Thyroid gland (tissue), 4 donors: ENCODE measurements around the gene COIL. TPM values are rescaled to one million over a fixed set of nuclear protein-coding genes. Genes with fewer than 3 reads are reported as not detected.

Source experiments
- DNase-seq, 2 donors: peaks; one replicate each; pipeline ENCODE4 v3.0.0-alpha.2; 2019
- H3K27ac ChIP-seq, 3 donors: fragments of 200-600 bp; sonication (generic); 1 replicate in 2 of 3; 2 replicates in 1 of 3; pipeline ENCODE4 v1.5.1; 2016 to 2019; ENCODE audit warnings: mild to moderate bottlenecking in 1 of 3, moderate library complexity in 1 of 3
- H3K27me3 ChIP-seq: fragments of 200-600 bp; sonication (generic); one replicate; pipeline ENCODE4 v1.5.1; 2019
- H3K36me3 ChIP-seq, 2 donors: fragments of 200-600 bp; sonication (generic); one replicate each; pipeline ENCODE4 v1.5.1; 2016 to 2019
- H3K4me1 ChIP-seq, 2 donors: fragments of 200-600 bp; sonication (generic); one replicate each; pipeline ENCODE4 v1.5.1; 2017 to 2019
- H3K4me3 ChIP-seq, 3 donors: fragments of 200-600 bp; sonication (generic); replicated peaks in 1 of 3; 1 replicate in 2 of 3; 2 replicates in 1 of 3; pipeline ENCODE4 v1.5.1; 2016; ENCODE audit warnings: mild to moderate bottlenecking in 1 of 3
- H3K9me3 ChIP-seq: fragments of 200-600 bp; sonication (generic); one replicate; pipeline ENCODE4 v1.5.1; 2017
- POLR2A ChIP-seq, 2 donors: fragments of 450-650 bp; IDR thresholded peaks; one replicate each; pipeline ENCODE4 v1.6.1; 2017; ENCODE audit warnings: antibody characterized with exemption in 2 of 2, mild to moderate bottlenecking in 2 of 2, moderate library complexity in 1 of 2
- WGBS, 2 donors: methylation state at CpG; one replicate each; pipeline ENCODE4 v1.1.5; 2017; 5-methylcytosine and 5-hydroxymethylcytosine counted together
- intact Hi-C: fragments of 100-400 bp; cut with DNase I; formaldehyde crosslinking; loops from one replicate; pipeline ENCODE4 v1.15.1; 2023
- total RNA-seq, 4 donors: library from RNA; depleted of rRNA; stranded (reverse); fragments of >200 nt; gene quantifications; one replicate each; pipeline ENCODE4 v1.2.3, GENCODE V29; 2016
- TF ChIP-seq, protein P1 (sequence below), 6 experiments: fragments of 200-600 bp in 3 of 6; fragments of 450-650 bp in 3 of 6; sonication (generic) in 3 of 6; IDR thresholded peaks; one replicate each; pipeline ENCODE4 v1.5.1; 2016 to 2019; ENCODE audit warnings: antibody characterized with exemption in 6 of 6, mild to moderate bottlenecking in 2 of 6, inconsistent platforms in 1 of 6, moderate library complexity in 1 of 6

COIL gene
- total RNA-seq, 4 donors from 2014 or later = 13.2 to 18.3 (median 17.5) TPM

- WGBS, 2 donors = 89 to 93% methylated on average over 3 of the region's 3 CpGs
- Histone ChIP-seq H3K4me1 (no peaks in the 10 kb centered on the region), H3K9me3 (no peaks in the 10 kb centered on the region), H3K27ac (no peak overlapping the region), H3K27me3 (no peaks in the 10 kb centered on the region), H3K36me3 (peaks cover 9 to 23% of the 10 kb centered on the region in 2 donors), H3K4me3 (no peak overlapping the region)
- TF ChIP-seq, protein P1, sequence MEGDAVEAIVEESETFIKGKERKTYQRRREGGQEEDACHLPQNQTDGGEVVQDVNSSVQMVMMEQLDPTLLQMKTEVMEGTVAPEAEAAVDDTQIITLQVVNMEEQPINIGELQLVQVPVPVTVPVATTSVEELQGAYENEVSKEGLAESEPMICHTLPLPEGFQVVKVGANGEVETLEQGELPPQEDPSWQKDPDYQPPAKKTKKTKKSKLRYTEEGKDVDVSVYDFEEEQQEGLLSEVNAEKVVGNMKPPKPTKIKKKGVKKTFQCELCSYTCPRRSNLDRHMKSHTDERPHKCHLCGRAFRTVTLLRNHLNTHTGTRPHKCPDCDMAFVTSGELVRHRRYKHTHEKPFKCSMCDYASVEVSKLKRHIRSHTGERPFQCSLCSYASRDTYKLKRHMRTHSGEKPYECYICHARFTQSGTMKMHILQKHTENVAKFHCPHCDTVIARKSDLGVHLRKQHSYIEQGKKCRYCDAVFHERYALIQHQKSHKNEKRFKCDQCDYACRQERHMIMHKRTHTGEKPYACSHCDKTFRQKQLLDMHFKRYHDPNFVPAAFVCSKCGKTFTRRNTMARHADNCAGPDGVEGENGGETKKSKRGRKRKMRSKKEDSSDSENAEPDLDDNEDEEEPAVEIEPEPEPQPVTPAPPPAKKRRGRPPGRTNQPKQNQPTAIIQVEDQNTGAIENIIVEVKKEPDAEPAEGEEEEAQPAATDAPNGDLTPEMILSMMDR (IDR thresholded peaks at IDR 0.05) = no peak
- TF ChIP-seq POLR2A (IDR thresholded peaks at IDR 0.05) = no peak
- no peak for DNase-seq
- intact Hi-C loops = no loop called here
Observed at GRCh38 chr17:56935461-56935860, 25.4 kb downstream of the COIL start.

DNA sequence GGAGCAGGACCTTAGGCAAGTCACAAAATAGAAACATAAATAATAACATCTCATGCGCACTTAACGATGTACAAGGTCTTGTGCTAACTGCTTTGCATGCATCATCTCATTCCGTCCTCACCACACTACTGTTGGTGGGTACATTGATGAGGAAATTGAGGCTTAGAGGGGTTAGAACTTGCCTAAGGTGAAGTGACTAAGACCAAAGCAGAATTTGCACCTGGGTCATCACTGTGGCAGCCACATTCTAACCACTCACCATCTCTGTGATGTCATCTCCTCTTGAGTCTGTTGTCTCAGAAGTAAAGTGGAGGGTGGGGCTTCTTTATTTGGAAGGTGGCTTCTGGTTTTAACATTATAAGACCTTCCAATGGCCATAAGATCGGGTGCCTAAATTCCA lies 26.6 kb downstream of the COIL start:
- TF ChIP-seq, protein P1 (IDR thresholded peaks at IDR 0.05) = no peak
- no peak for TF ChIP-seq POLR2A (IDR thresholded peaks at IDR 0.05)
- peaks cover 9 to 21% of the 10 kb centered on the region in 2 donors for H3K36me3 ChIP-seq
- intact Hi-C loops = no loop called here

GRCh38 chr17:56933868-56934267 lies 27.0 kb downstream of the COIL start:
- H3K36me3 ChIP-seq = peaks cover 9 to 21% of the 10 kb centered on the region in 2 donors

More for the DNA sequence above, 26.6 kb downstream of the COIL start:
- no peak for DNase-seq
- H3K4me3 ChIP-seq = no peak overlapping the region
- 96% methylated on average over 4 of the region's 4 CpGs for WGBS, 2 donors
- no peaks in the 10 kb centered on the region for H3K9me3 ChIP-seq
- no peak overlapping the region for H3K27ac ChIP-seq
- no peaks in the 10 kb centered on the region for H3K4me1 ChIP-seq
- H3K27me3 ChIP-seq = no peaks in the 10 kb centered on the region

DNA sequence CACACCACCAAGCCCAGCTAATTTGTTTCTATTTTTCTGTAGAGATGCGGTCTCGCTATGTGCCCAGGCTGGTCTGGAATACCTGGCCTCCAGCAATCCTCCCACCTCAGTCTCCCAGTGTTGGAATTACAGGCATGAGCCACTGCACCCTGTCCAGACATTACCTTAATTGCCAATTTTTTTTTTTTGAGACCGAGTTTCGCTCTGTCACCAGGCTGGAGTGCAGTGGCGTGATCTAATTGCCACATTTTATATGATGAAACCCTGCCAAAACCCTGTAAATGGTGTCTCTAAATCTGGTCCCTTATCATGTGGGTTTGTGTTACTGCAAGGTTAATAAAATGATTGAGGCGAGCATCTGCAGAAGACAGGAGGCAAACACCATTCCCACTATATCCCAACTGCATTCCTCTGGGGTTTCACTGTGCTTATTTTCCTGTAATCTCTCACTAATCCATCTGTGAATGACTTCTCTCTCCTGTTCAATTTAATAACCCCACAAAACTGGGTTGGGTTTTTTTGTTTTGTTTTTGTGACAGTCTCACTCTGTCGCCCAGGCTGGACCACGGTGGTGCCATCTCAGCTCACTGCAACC lies 27.6 kb downstream of the COIL start:
- Histone ChIP-seq H3K4me3 (no peak overlapping the region), H3K9me3 (no peaks in the 10 kb centered on the region), H3K36me3 (peaks cover 9 to 17% of the 10 kb centered on the region in 2 donors), H3K4me1 (no peaks in the 10 kb centered on the region), H3K27ac (no peak overlapping the region), H3K27me3 (no peaks in the 10 kb centered on the region)
- DNase-seq = no peak
- intact Hi-C loops = no loop called here
- 96 to 98% methylated on average over 8 of the region's 8 CpGs for WGBS, 2 donors
- no peak for TF ChIP-seq POLR2A (IDR thresholded peaks at IDR 0.05)
- TF ChIP-seq, protein P1 (IDR thresholded peaks at IDR 0.05) = no peak

More at GRCh38 chr17:56933868-56934267, 27.0 kb downstream of the COIL start:
- Histone ChIP-seq H3K4me3 (no peak overlapping the region), H3K27me3 (no peaks in the 10 kb centered on the region), H3K27ac (no peak overlapping the region), H3K9me3 (no peaks in the 10 kb centered on the region), H3K4me1 (no peaks in the 10 kb centered on the region)
- intact Hi-C loops = no loop called here
- WGBS, 2 donors = 85 to 97% methylated on average over 1 of the region's 1 CpG
- no peak for DNase-seq
- TF ChIP-seq, protein P1 (IDR thresholded peaks at IDR 0.05) = no peak
- no peak for TF ChIP-seq POLR2A (IDR thresholded peaks at IDR 0.05)

DNA sequence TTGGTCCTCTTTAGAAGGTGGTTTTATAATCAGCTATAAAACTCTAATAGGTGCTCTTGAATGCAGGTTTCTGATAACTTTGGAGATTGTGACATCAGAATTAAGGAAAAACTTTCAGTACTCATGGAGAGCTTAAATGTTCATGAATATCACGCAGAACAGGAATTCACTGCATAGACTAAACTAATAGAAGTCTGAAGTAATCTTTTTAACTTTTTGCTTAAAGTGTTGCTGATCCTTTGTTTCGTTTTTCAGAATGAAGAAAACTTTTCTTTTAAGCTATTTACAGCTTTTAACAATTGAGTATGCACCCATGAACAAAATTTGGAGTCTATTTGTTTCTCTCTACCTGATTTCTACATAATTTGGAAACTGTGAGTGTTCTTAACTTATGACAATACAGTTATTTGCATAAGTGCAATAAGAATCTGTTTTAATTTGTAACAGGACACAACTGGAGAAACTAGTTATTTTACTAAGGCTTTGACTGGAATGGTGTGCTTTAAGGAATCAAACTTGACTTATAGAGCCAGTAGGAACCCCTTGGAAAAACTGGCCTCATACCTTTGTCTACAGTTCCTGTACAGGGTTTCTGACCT lies 30.0 kb downstream of the COIL start:
- no peak for TF ChIP-seq POLR2A (IDR thresholded peaks at IDR 0.05)
- TF ChIP-seq, protein P1 (IDR thresholded peaks at IDR 0.05) = no peak
- H3K4me3 ChIP-seq = no peak overlapping the region
- H3K36me3 ChIP-seq = peaks cover 0 to 6% of the 10 kb centered on the region in 2 donors
- H3K27ac ChIP-seq = no peak overlapping the region
- WGBS, 2 donors = 98% methylated on average over 2 of the region's 2 CpGs
- H3K9me3 ChIP-seq = no peaks in the 10 kb centered on the region
- no peaks in the 10 kb centered on the region for H3K27me3 ChIP-seq
- intact Hi-C loops = no loop called here
- no peaks in the 10 kb centered on the region for H3K4me1 ChIP-seq
- DNase-seq = no peak
